Esophagus muscularis mucosa (tissue), 4 donors: ENCODE results near the gene RPS6KA5. TPM values are rescaled to one million over a fixed set of nuclear protein-coding genes. Genes with fewer than 3 reads are reported as not detected.

Experiments
- DNase-seq: peaks from one replicate; pipeline ENCODE4 v3.0.0-alpha.2; 2017; ENCODE audit errors: extremely low spot score
- H3K27ac ChIP-seq, 4 donors: fragments of 200-600 bp; sonication (generic); replicated peaks in 1 of 4; 1 replicate in 3 of 4; 2 replicates in 1 of 4; pipeline ENCODE4 v1.5.1; 2016 to 2019; ENCODE audit warnings: mild to moderate bottlenecking in 1 of 4
- H3K27me3 ChIP-seq, 4 donors: fragments of 200-600 bp; sonication (generic); one replicate each; pipeline versions ENCODE4 v1.5.1 to v1.6.0; 2016 to 2019
- H3K36me3 ChIP-seq, 4 donors: fragments of 200-600 bp; sonication (generic); one replicate each; pipeline ENCODE4 v1.5.1; 2016 to 2019
- H3K4me1 ChIP-seq, 4 donors: fragments of 200-600 bp; sonication (generic); one replicate each; pipeline ENCODE4 v1.5.1; 2016 to 2019
- H3K4me3 ChIP-seq, 4 donors: fragments of 200-600 bp; sonication (generic); 1 replicate in 2 of 4; 2 replicates in 2 of 4; pipeline ENCODE4 v1.5.1; 2016 to 2019; ENCODE audit warnings: mild to moderate bottlenecking in 4 of 4, moderate library complexity in 1 of 4
- H3K9me3 ChIP-seq, 4 donors: fragments of 200-600 bp; sonication (generic); 1 replicate in 3 of 4; 2 replicates in 1 of 4; pipeline ENCODE4 v1.5.1; 2016 to 2019
- EP300 ChIP-seq: sonication (generic); formaldehyde crosslinking; IDR thresholded peaks from one replicate; pipeline ENCODE4 v1.6.1; 2017; ENCODE audit warnings: antibody characterized with exemption
- POLR2A ChIP-seq: fragments of 450-650 bp; IDR thresholded peaks from one replicate; pipeline ENCODE4 v1.6.1; 2017; ENCODE audit warnings: antibody characterized with exemption, moderate library complexity, mild to moderate bottlenecking, low read depth
- POLR2AphosphoS5 ChIP-seq, 2 donors: sonication (generic); formaldehyde crosslinking; IDR thresholded peaks; one replicate each; pipeline ENCODE4 v1.6.1; 2017; ENCODE audit warnings: antibody characterized with exemption in 2 of 2
- WGBS: methylation state at CpG from one replicate; pipeline ENCODE4 v1.1.5; 2018; 5-methylcytosine and 5-hydroxymethylcytosine counted together
- intact Hi-C: fragments of 100-400 bp; cut with DNase I; formaldehyde crosslinking; loops from one replicate; pipeline ENCODE4 v1.15.1; 2023
- total RNA-seq, 4 donors: library from RNA; depleted of rRNA; stranded (reverse); fragments of >200 nt; gene quantifications; one replicate each; pipeline versions ENCODE4 v1.1.0 to v1.2.1, GENCODE V29; 2016
- TF ChIP-seq, protein P1 (sequence below), 3 experiments: fragments of 200-600 bp in 2 of 3; fragments of 450-650 bp in 1 of 3; sonication (generic) in 2 of 3; IDR thresholded peaks; one replicate each; pipeline ENCODE4 v1.5.1; 2017 to 2019; ENCODE audit warnings: antibody characterized with exemption in 3 of 3, mild to moderate bottlenecking in 2 of 3, moderate library complexity in 1 of 3

The RPS6KA5 gene
- total RNA-seq, 4 donors from 2014 or later: 30.8 to 40.6 (median 35.0) TPM

DNA sequence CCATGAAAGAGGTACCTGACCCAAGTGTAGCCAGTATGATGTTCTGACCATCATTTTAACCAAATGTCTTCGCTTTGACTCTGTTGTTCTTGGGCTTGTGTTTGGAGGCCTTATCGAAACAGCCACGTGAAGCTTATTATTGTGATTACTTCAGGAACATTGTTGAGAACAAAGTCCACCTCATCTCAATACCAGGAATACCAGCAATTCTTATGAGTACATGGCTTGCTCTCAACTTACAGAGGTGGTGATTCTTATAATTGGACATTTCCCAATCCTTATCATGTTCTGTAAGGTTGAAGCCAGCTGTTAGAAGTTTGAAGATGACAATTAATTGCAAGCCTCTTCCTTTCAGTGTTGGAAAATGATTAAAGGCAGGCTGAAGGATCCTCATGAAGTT lies 21.8 kb upstream of the RPS6KA5 start:
- 87% methylated on average over 3 of the region's 3 CpGs for WGBS
- no peak for DNase-seq
- intact Hi-C loops: no loop called here
- TF ChIP-seq POLR2A (no peak), POLR2AphosphoS5 (IDR thresholded peaks at IDR 0.05) (no peak), EP300 (no peak)
- TF ChIP-seq, protein P1, sequence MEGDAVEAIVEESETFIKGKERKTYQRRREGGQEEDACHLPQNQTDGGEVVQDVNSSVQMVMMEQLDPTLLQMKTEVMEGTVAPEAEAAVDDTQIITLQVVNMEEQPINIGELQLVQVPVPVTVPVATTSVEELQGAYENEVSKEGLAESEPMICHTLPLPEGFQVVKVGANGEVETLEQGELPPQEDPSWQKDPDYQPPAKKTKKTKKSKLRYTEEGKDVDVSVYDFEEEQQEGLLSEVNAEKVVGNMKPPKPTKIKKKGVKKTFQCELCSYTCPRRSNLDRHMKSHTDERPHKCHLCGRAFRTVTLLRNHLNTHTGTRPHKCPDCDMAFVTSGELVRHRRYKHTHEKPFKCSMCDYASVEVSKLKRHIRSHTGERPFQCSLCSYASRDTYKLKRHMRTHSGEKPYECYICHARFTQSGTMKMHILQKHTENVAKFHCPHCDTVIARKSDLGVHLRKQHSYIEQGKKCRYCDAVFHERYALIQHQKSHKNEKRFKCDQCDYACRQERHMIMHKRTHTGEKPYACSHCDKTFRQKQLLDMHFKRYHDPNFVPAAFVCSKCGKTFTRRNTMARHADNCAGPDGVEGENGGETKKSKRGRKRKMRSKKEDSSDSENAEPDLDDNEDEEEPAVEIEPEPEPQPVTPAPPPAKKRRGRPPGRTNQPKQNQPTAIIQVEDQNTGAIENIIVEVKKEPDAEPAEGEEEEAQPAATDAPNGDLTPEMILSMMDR (IDR thresholded peaks at IDR 0.05): no peak
- Histone ChIP-seq H3K27me3 (no peaks in the 10 kb centered on the region), H3K9me3 (no peaks in the 10 kb centered on the region), H3K4me1 (peaks cover 0 to 6% (median 5%) of the 10 kb centered on the region in 4 donors), H3K4me3 (no peak overlapping the region), H3K36me3 (no peaks in the 10 kb centered on the region), H3K27ac (no peak overlapping the region)

DNA sequence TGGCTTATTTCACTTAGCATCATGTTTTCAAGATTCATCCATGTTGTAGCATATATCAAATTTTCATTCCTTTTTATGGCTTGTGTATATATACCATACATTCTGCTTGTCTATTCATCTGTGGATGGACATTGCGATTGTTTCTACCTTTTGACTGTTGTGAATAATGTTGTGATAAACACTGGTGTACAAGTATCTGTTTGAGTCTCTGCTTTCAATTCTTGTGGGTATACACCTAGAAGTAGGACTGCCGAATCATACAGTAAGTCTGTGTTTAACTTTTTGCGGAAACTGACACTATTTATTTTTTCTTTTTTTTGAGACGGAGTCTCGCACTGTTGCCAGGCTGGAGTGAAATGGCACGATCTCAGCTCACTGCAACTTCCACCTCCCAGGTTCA lies 19.6 kb upstream of the RPS6KA5 start:
- no peak for DNase-seq
- no peak overlapping the region for H3K27ac ChIP-seq
- TF ChIP-seq POLR2A (no peak), EP300 (no peak), POLR2AphosphoS5 (IDR thresholded peaks at IDR 0.05) (no peak)
- TF ChIP-seq, protein P1 (IDR thresholded peaks at IDR 0.05): no peak
- no peaks in the 10 kb centered on the region for H3K4me1 ChIP-seq
- H3K4me3 ChIP-seq: no peak overlapping the region
- no peaks in the 10 kb centered on the region for H3K27me3 ChIP-seq
- 90% methylated on average over 6 of the region's 6 CpGs for WGBS
- H3K9me3 ChIP-seq: no peaks in the 10 kb centered on the region
- intact Hi-C loops: no loop called here
- no peaks in the 10 kb centered on the region for H3K36me3 ChIP-seq

DNA sequence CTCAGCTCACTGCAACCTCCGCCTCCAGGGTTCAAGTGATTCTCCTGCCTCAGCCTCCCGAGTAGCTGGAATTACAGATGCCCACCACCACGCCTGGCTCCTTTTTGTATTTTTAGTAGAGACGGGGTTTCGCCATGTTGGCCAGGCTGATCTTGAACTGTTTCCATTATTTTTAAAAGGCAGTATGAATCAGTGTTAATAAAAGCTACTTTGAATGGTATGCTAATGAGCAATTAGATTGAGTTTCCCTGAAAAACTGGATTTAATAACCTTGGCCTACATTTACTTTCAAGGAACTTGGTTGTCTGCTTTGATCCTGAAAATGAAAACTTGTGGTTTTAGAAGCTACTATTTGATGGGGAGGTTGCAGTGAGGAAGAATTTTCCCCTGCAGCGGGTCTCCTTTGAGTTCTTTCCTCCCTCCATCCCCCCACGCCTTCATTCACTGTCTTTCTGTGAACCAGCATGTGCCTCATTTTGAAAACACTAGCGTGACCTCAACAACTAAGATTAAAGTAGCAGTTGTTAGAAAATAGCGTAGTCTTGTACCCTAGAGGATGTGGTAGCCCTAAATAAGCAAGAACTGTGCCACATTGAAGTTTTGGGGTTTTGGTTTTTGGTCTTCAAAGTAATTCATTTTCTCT lies 17.8 kb upstream of the RPS6KA5 start:
- no peaks in the 10 kb centered on the region for H3K36me3 ChIP-seq

DNA sequence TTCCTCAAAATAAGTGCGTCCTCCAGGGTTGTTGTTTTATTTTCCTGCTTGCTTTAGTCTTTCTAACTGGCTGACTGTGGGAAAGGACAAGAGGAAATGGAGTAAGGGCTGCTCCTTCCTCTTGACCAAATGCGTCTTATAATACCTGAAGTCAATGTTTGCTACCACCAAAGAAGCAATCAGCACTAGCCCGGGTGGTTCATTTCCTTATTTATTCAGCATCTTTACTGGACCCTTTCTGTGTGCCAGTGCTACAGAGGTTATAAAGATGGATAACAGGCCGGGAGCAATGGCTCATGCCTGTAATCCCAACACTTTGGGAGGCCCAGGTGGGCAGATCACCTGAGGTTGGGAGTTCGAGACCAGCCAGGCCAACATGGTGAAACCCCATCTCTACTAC lies 15.1 kb upstream of the RPS6KA5 start:
- 94% methylated on average over 5 of the region's 5 CpGs for WGBS
- Histone ChIP-seq H3K4me3 (no peak overlapping the region), H3K27ac (no peak overlapping the region), H3K4me1 (no peaks in the 10 kb centered on the region), H3K27me3 (no peaks in the 10 kb centered on the region), H3K36me3 (no peaks in the 10 kb centered on the region), H3K9me3 (no peaks in the 10 kb centered on the region)
- no peak for DNase-seq
- TF ChIP-seq POLR2AphosphoS5 (IDR thresholded peaks at IDR 0.05) (no peak), EP300 (no peak), POLR2A (no peak)
- TF ChIP-seq, protein P1 (IDR thresholded peaks at IDR 0.05): no peak
- intact Hi-C loops: no loop called here

More for the DNA sequence above, 17.8 kb upstream of the RPS6KA5 start:
- 92% methylated on average over 9 of the region's 9 CpGs for WGBS
- no peak for DNase-seq
- no peaks in the 10 kb centered on the region for H3K4me1 ChIP-seq
- no peak overlapping the region for H3K4me3 ChIP-seq
- TF ChIP-seq POLR2AphosphoS5 (IDR thresholded peaks at IDR 0.05): no peak
- TF ChIP-seq, protein P1 (IDR thresholded peaks at IDR 0.05): no peak
- no peak for TF ChIP-seq POLR2A
- no peak for TF ChIP-seq EP300
- H3K27me3 ChIP-seq: no peaks in the 10 kb centered on the region
- no peak overlapping the region for H3K27ac ChIP-seq
- H3K9me3 ChIP-seq: no peaks in the 10 kb centered on the region
- intact Hi-C loops: no loop called here

DNA sequence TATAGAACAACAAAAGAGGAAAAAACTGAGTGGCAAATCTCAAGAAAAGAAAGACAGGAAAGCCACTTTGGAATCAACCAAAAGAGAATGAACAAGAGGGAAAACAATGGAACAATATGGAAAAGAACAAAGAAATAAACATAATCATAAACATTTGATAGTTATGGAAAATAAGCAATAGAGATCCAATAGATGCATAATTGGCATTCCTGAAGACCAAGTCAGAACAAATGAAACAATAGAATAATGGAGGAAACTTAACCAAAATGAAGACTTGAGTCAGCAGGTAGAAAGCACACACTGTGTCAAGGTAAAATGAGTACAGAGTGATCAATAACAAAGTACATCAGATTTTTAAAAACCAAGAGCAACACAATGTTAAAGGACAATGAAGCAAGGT lies 10.1 kb upstream of the RPS6KA5 start:
- Histone ChIP-seq H3K9me3 (no peaks in the 10 kb centered on the region), H3K27me3 (no peaks in the 10 kb centered on the region), H3K27ac (no peak overlapping the region), H3K4me3 (no peak overlapping the region), H3K4me1 (peaks cover 1 to 9% (median 6%) of the 10 kb centered on the region in 4 donors), H3K36me3 (no peaks in the 10 kb centered on the region)
- no peak for DNase-seq
- TF ChIP-seq EP300: no peak
- TF ChIP-seq, protein P1 (IDR thresholded peaks at IDR 0.05): no peak
- no peak for TF ChIP-seq POLR2A
- no peak for TF ChIP-seq POLR2AphosphoS5 (IDR thresholded peaks at IDR 0.05)
- intact Hi-C loops: no loop called here
